Endothelial cell of umbilical vein (primary cell): ENCODE measurements around the gene FAM117B.

Experiments used
- CTCF ChIP-seq, 2 donors: IDR thresholded peaks; 1 replicate in 1 of 2; 2 replicates in 1 of 2; pipeline ENCODE4 v1.5.1; 2011; ENCODE audit warnings: low read length in 2 of 2, mild to moderate bottlenecking in 2 of 2, moderate library complexity in 2 of 2, control low read depth in 1 of 2, inconsistent platforms in 1 of 2, low read depth in 1 of 2; ENCODE audit not compliant: insufficient read depth in 1 of 2; ENCODE audit errors: extremely low read depth in 1 of 2
- EZH2 ChIP-seq: IDR thresholded peaks from 2 replicates; pipeline ENCODE4 v1.6.1; 2012; ENCODE audit warnings: borderline replicate concordance, low read depth, mild to moderate bottlenecking, moderate library complexity, low read length, inconsistent platforms; ENCODE audit not compliant: severe bottlenecking
- MAX ChIP-seq: IDR thresholded peaks from 2 replicates; pipeline ENCODE4 v1.6.1; 2011; ENCODE audit not compliant: insufficient read depth, insufficient read length
- POLR2A ChIP-seq: IDR thresholded peaks from 2 replicates; pipeline ENCODE4 v1.6.1; 2012; ENCODE audit warnings: low read depth, mild to moderate bottlenecking, control low read depth, low read length
- POLR2AphosphoS5 ChIP-seq: IDR thresholded peaks from 2 replicates; pipeline ENCODE4 v1.6.1; 2012; ENCODE audit warnings: low read depth, mild to moderate bottlenecking, control low read depth, low read length, moderate library complexity; ENCODE audit not compliant: insufficient read depth

GRCh38 chr2:202679980-202680379 is 45.2 kb downstream of the FAM117B start:
- TF ChIP-seq CTCF (IDR thresholded peaks at IDR 0.05; ENCODE audit: extremely low read depth in 1 of 2, insufficient read depth in 1 of 2, low read depth in 1 of 2, low read length in 2 of 2), result no peak
- no peak for TF ChIP-seq POLR2AphosphoS5
- TF ChIP-seq POLR2A, result no peak
- TF ChIP-seq MAX, result no peak
- no peak for TF ChIP-seq EZH2
